GF-D8 (cell line): ENCODE results near the gene KLHL26.

ENCODE experiments used
- DNase-seq: peaks from one replicate; lab custom pipeline; 2025; lab: John Stamatoyannopoulos, UW

KLHL26 gene

GRCh38 chr19:18648973-18649315 lies 12.1 kb downstream of the KLHL26 start:
- DNase-seq, result no peak

GRCh38 chr19:18649371-18650020 lies 12.7 kb downstream of the KLHL26 start:
- peak; percentile 19 for DNase-seq

DNA sequence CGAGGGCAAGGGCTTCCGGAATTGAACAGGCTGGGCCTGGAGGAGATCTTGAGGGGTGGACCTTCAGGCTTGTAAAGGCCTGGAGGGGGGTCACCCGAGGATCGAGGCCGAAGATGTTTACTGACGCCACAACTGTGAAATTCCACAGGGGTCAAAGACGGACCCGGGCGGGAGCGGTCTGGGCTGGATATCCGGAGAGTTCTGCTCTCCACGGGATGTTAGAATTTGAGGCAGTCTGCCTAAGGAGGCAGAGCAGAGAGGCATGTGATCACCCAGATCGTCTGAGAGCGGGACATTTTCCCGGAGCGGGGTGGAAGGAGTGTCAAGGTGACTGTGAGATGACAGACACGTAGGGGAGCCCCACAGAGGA lies 13.2 kb downstream of the KLHL26 start:
- DNase-seq, result no peak

- DNase-seq, result no peak
Measured at GRCh38 chr19:18650468-18651041, 13.7 kb downstream of the KLHL26 start.

DNA sequence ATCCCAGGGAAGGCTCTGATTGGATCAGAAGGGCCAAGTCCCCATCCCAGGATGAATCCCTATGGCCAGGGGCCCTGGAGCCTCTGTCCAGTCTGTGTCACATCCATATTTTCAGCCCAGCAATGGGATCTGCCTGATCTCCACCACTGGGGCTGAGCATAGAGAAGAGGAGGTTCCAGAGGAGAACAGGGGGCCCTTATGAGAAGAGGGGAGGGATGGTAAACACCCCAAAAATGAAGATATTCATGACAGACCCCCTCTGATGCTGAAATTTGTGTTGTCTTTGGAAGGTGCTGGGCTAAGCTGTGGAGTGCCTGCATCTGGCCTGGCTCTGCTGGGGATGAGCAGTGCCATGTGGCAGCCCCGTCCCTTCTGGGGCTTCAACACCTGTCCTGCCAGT lies 14.5 kb downstream of the KLHL26 start:
- no peak for DNase-seq

- DNase-seq, result no peak
Measured at GRCh38 chr19:18651733-18652132, 14.9 kb downstream of the KLHL26 start.

GRCh38 chr19:18653853-18654252 lies 17.0 kb downstream of the KLHL26 start:
- no peak for DNase-seq

- DNase-seq, result no peak
Measured at GRCh38 chr19:18654469-18654868, 17.6 kb downstream of the KLHL26 start.

DNA sequence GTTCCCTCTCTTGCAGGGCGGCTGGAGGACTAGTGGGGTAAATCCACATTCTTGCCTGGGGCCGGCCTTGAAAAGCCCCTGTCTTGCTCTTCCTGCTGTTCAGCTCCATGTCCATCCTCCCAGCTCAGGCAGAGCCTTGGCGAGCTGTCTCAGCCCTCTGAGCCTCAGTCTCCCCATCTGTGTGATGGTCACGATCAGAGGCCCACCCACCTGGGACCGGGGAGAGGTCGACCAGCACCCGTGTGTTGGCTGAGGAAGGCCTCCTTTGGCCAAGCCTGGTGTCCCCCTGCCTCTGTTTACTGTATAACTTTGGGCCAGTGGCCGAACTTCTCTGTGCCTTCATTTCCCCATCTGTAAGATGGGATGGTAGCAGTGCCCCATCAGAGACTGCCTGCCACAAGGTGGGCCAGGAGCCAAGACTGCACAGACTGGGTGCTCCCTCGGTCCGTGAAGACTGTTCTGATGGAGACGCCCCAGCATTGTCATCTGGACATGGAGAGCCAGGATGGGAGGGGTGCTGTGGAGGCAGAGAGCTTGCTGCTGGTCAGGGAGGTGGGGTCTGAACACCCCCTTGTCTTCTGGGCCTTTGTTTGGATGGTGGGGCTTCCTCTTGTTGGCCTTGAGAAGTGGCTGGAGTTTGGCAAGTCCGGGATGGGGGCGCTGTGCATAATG lies 18.5 kb downstream of the KLHL26 start:
- DNase-seq, result no peak

- no peak for DNase-seq
Measured at GRCh38 chr19:18656337-18657086, 19.7 kb downstream of the KLHL26 start.

GRCh38 chr19:18657590-18658365 lies 20.9 kb downstream of the KLHL26 start:
- peak; percentile 38 for DNase-seq

DNA sequence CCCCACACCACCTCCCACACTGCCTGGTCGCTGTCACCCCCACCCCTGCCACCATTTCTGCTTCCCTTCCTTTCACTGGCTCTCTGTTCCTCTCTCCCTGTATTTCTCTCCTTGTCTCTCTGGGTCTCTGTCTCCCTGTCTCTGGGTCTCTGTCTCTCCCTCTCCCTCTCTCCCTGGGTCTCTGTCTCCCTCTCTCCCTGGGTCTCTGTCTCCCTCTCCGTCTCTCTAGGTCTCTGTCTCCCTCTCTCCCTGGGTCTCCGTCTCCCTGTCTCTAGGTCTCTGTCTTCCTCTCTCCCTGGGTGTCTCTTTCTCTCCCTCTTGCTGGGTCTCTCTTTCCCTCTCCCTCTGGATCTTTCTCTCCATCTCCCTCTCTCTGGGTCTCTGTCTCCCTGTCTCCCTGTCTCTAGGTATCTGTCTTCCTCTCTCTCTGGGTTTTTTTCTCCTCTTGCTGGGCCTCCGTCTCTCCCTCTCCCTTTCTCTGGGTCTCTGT lies 21.6 kb downstream of the KLHL26 start:
- DNase-seq, result no peak

DNA sequence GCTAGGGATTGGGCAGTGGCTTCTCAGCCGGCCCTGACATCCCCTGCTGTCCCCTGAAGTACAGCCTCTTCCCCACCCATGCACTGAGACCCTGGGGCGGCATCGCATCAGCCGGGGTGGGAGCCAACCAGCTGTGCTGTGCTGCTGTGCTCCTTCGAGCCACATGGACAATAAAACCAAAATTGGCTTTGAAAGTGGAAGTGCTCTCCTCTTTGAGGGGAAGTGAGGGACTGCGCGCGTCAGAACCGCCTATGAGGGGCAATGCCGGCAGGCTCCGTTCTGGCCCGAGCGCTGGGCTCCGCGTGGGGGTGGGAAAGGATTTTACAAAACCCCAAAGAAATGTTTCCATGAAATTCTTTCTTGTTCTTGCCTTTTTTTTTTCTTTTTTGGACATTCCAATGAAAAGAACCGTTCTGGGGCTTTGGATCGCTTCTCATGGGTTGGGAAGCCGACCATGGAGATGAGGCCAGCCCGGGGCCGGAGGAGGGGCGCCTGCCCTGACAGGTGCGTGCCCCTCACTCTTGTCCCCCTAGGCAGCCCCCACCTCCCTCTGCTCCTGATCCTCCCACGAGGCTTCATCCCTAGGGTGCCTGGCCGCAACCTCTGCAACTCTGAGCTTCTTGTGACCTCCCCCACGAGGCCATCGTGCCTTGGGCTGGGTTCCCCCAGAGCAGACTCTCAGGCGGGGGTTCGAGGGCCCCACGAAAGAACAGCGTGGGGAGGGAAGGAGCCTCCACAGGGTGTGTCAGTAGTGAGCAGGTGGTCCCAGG lies 22.6 kb downstream of the KLHL26 start:
- peak; percentile 6 for DNase-seq

DNA sequence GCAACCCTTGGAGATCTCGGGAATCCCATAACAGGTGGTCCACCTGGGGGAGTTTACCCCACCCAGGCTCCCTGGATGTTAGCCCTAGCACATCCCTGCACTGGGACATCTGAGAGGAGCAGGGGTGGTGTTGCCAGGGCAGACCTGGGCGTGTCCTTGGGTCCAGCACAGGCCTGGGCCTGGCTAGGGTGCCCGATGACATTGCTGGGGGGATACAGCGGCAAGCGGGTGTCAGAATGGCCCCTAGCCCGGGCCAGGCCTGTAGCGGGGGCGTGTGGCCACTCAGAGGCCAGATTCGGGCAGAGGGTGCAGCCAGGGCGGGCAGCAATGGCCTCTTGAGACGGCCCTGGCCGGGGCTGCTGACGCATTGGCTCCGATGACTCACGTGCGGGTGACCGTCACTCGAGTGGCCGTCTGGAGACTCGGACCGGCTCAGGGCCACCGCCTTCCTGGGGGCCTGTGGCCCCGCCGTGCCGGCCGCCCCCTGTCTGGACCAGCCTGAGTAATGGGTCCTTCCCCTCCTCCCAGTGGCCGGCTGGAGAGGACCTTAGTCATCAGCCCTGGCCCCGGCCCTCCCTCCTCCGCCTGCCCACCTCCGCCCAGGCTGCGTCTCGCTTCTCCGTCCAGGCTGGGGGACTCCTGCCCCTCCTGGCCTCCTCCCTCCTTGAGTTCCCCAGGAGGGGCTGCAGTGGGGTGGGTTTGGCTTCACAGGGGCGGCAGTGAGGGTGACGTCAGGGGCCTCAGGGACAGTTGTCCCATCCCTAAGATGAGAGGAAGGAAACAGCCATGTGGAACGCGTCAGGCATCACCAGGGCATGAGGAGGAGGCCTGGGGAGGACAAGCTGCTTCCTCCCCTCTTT lies 23.5 kb downstream of the KLHL26 start:
- DNase-seq, result no peak

GRCh38 chr19:18660939-18661670 lies 24.3 kb downstream of the KLHL26 start:
- no peak for DNase-seq

DNA sequence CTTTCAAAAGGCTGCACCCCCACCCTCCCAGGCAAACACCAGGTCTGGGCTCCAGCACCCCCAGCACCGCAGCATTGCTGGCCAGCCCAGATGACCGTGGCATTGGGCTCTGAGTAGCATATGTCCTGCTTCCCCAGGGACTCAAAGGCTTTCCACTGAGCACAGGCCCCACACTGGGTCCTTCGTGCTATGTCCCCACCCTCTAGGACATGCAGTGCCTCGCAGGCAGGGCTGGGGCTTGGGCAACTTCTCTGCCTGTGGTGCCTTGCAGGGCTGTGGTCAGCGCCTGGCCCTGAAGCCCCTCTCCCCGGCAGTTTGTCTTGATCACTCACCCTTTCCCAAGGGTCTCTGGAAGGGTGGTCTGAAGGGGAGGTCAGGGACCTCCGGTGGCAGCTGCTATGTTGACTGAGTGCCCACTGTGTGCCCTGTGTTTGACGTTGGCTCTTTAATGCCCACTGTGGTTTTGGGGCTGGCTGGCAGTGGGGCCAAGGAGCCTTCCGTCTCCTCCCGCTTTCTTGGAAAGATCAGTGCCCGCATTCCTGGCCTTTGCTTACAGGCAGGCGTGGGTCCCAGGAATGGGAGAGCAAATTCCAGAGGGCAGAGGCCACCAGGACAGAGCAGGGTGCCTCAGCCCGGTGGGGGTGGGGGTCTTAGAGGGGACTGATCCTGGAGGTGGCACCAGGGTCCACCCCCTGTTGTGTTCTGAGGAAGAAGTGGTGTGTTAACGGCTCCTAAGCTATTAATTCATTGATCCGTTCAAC lies 26.3 kb downstream of the KLHL26 start:
- no peak for DNase-seq

GRCh38 chr19:18663940-18664530 lies 27.2 kb downstream of the KLHL26 start:
- no peak for DNase-seq

DNA sequence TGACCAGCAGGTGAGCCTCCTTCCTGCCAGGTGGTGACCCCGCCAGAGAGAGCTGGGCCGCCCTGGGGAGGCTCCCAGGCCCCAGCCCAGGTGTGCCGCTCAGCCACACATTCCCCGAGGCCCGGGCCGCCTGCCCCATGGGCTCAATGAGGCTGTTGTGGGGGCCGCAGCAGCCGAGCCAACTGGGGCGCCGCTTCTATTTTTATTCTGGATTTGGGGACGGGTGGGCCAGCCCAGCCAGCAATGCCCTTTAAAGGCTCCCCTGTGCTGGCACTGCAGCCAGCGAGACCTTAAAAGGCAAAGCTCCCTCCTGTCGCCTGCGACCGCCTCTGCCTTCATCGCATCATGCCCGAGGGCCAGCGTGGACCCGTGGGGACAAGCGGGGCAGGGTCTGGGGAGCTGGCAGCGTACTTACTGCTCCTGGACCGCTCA lies 29.0 kb downstream of the KLHL26 start:
- DNase-seq, result no peak
